HepG2 (cell line): ENCODE measurements around the gene SGTB. TPM values are rescaled to one million over a fixed set of nuclear protein-coding genes. Genes with fewer than 3 reads are reported as not detected.

Source experiments
- ATAC-seq: fragments of 200-7000 bp; cut with Tn5 transposase; 3 replicates; pipeline ENCODE4 v1.9.1; 2020; ENCODE audit warnings: mild to moderate bottlenecking, moderate library complexity
- BruUV-seq: library from RNA; stranded (reverse); fragments of 400-500 nt; replicated peaks from 2 replicates; lab custom pipeline; 2021; lab: Mats Ljungman, UMichigan
- CTCF ChIA-PET: fragments of 300-600 bp; formaldehyde crosslinking; extraction: SDS; loops from one replicate; lab custom pipeline; 2021; ENCODE audit warnings: low total read pairs, inconsistent platforms, low intra/inter-chr PET ratio; lab: Yijun Ruan, JAX
- POLR2A ChIA-PET: fragments of 350-600 bp; sonication (Branson Sonifier 250); formaldehyde crosslinking; loops from one replicate; lab custom pipeline; 2020; ENCODE audit warnings: antibody characterized with exemption, inconsistent platforms; lab: Yijun Ruan, JAX
- DNase-seq: peaks from one replicate; pipeline ENCODE4 v3.0.0-alpha.2; 2015; ENCODE audit warnings: low spot score
- FAIRE-seq: peaks from 3 replicates; lab custom pipeline; 2011; peaks lifted over from hg19 to GRCh38; lab: Jason Lieb, UNC
- H2AFZ ChIP-seq: one replicate; pipeline ENCODE4 v1.6.1; 2011; ENCODE audit warnings: low read length, inconsistent platforms
- H3K27ac ChIP-seq: fragments of 300-600 bp; 3 replicates; pipeline ENCODE4 v1.8.0; 2011; ENCODE audit warnings: mixed run types, mild to moderate bottlenecking, mixed read lengths, low read length, inconsistent platforms; ENCODE audit not compliant: insufficient read depth; ENCODE audit errors: extremely low read length
- H3K27me3 ChIP-seq, 2 experiments: fragments of 200-600 bp in 1 of 2; 2 replicates in 1 of 2; 3 replicates in 1 of 2; pipeline versions ENCODE4 v1.6.0 to v1.8.0; 2011; ENCODE audit warnings: low read length in 2 of 2, mild to moderate bottlenecking in 2 of 2, moderate library complexity in 2 of 2, inconsistent platforms in 1 of 2; ENCODE audit not compliant: insufficient read depth in 2 of 2, control insufficient read depth in 1 of 2
- H3K36me3 ChIP-seq, 2 experiments: fragments of 200-600 bp in 1 of 2; replicated peaks in 1 of 2; 2 replicates in 1 of 2; 3 replicates in 1 of 2; pipeline versions ENCODE4 v1.5.1 to v1.8.0; 2011; ENCODE audit warnings: low read length in 2 of 2, inconsistent platforms in 1 of 2; ENCODE audit not compliant: insufficient read depth in 2 of 2, control insufficient read depth in 1 of 2
- H3K4me1 ChIP-seq: 2 replicates; pipeline ENCODE4 v1.5.1; 2012; ENCODE audit warnings: low read length, inconsistent platforms; ENCODE audit not compliant: insufficient read depth
- H3K4me2 ChIP-seq: 2 replicates; pipeline ENCODE4 v1.6.0; 2011; ENCODE audit warnings: low read depth, low read length, inconsistent platforms
- H3K4me3 ChIP-seq, 3 experiments: fragments of 200-600 bp in 1 of 3; sonication (generic), shearing (Covaris generic) in 1 of 3; replicated peaks in 1 of 3; 2 replicates each; pipeline ENCODE4 v1.5.1; 2011 to 2016; ENCODE audit warnings: low read length in 3 of 3, inconsistent platforms in 2 of 3, low read depth in 2 of 3, mild to moderate bottlenecking in 2 of 3, control low read depth in 1 of 3, mixed read lengths in 1 of 3; ENCODE audit not compliant: insufficient read depth in 1 of 3
- H3K79me2 ChIP-seq: one replicate; pipeline ENCODE4 v1.6.1; 2011; ENCODE audit warnings: low read length, inconsistent platforms; ENCODE audit not compliant: insufficient read depth
- H3K9ac ChIP-seq: 2 replicates; pipeline ENCODE4 v1.6.0; 2011; ENCODE audit warnings: mild to moderate bottlenecking, low read depth, low read length, inconsistent platforms; ENCODE audit not compliant: insufficient read depth
- H3K9me3 ChIP-seq: 2 replicates; pipeline ENCODE4 v1.5.1; 2012; ENCODE audit warnings: mild to moderate bottlenecking, low read length
- H4K20me1 ChIP-seq: 2 replicates; pipeline ENCODE4 v1.6.0; 2011; ENCODE audit warnings: inconsistent platforms, mild to moderate bottlenecking, low read length, moderate library complexity; ENCODE audit not compliant: insufficient read depth
- ARNT ChIP-seq: fragments of 450-650 bp; IDR thresholded peaks from 2 replicates; pipeline ENCODE4 v1.6.1; 2017
- ARNTL ChIP-seq: sonication (generic); formaldehyde crosslinking; IDR thresholded peaks from 2 replicates; pipeline ENCODE4 v1.4.0; 2020; ENCODE audit warnings: mild to moderate bottlenecking, missing genetic modification reagents
- CREM ChIP-seq, 2 experiments: sonication (generic) in 1 of 2; formaldehyde crosslinking in 1 of 2; IDR thresholded peaks; 2 replicates each; pipeline versions ENCODE4 v1.4.0 to v1.6.1; 2016 to 2020; ENCODE audit warnings: antibody characterized with exemption in 1 of 2, mild to moderate bottlenecking in 1 of 2, missing genetic modification reagents in 1 of 2
- FOXJ3 ChIP-seq: sonication (generic); formaldehyde crosslinking; IDR thresholded peaks from 2 replicates; pipeline ENCODE4 v1.4.0; 2020; ENCODE audit warnings: missing genetic modification reagents, mild to moderate bottlenecking, borderline replicate concordance
- NCOR1 ChIP-seq: fragments of 200-600 bp; sonication (generic); IDR thresholded peaks from 2 replicates; pipeline ENCODE4 v1.7.0; 2017; ENCODE audit warnings: antibody characterized with exemption, low read length, borderline replicate concordance
- ZFP82 ChIP-seq: sonication (generic); formaldehyde crosslinking; IDR thresholded peaks from 2 replicates; pipeline ENCODE4 v1.5.1; 2020; ENCODE audit warnings: mild to moderate bottlenecking, missing genetic modification reagents, borderline replicate concordance
- ZNF101 ChIP-seq: sonication (generic); formaldehyde crosslinking; IDR thresholded peaks from 2 replicates; pipeline ENCODE4 v1.4.0; 2020; ENCODE audit warnings: mild to moderate bottlenecking, low read depth, missing genetic modification reagents, borderline replicate concordance
- ZNF274 ChIP-seq: sonication (generic); formaldehyde crosslinking; IDR thresholded peaks from 2 replicates; pipeline ENCODE4 v1.5.1; 2020; ENCODE audit warnings: mild to moderate bottlenecking, missing genetic modification reagents
- ZNF383 ChIP-seq: sonication (generic); formaldehyde crosslinking; IDR thresholded peaks from 2 replicates; pipeline ENCODE4 v1.4.0; 2020; ENCODE audit warnings: missing genetic modification reagents, mild to moderate bottlenecking, borderline replicate concordance
- ZNF709 ChIP-seq: sonication (generic); formaldehyde crosslinking; IDR thresholded peaks from 2 replicates; pipeline ENCODE4 v1.5.0; 2020; ENCODE audit warnings: mild to moderate bottlenecking, missing genetic modification reagents
- WGBS: methylation state at CpG from one replicate; pipeline ENCODE4 v1.1.6; 2017; ENCODE audit warnings: low lambda C conversion rate; 5-methylcytosine and 5-hydroxymethylcytosine counted together
- in situ Hi-C: cut with HindIII; loops from 2 replicates; pipeline ENCODE4 v1.10.0; 2017; ENCODE audit warnings: low pct_unique_long_range_greater_than_20kb; ENCODE audit not compliant: extremely low pct_ligation_motif_present
- intact Hi-C: fragments of 100-400 bp; cut with micrococcal nuclease; formaldehyde crosslinking; loops from one replicate; pipeline ENCODE4 v1.10.0; 2022; ENCODE audit not compliant: unreplicated experiment
- polyA plus RNA-seq, 8 experiments: library from polyadenylated mRNA; depleted of rRNA in 3 of 8; stranded (reverse) in 7 of 8; unstranded in 1 of 8; fragments of >200 nt; fragmentation: Illumina TruSeq in 4 of 8; extraction: Trizol in 4 of 8; gene quantifications; 2 replicates each; pipeline versions ENCODE4 v1.2.1 to v1.2.3, GENCODE V29; 2011 to 2016; ENCODE audit warnings: low read depth in 4 of 8, missing spikeins in 1 of 8, mixed read lengths in 1 of 8; ENCODE audit not compliant: insufficient read depth in 1 of 8
- total RNA-seq, 5 experiments: library from RNA; depleted of rRNA; stranded (reverse); fragments of >200 nt; fragmentation: Illumina TruSeq; extraction: Trizol; gene quantifications; 2 replicates each; pipeline ENCODE4 v1.2.3, GENCODE V29; 2016; ENCODE audit warnings: low read depth in 1 of 5
- TF ChIP-seq, protein P1 (sequence below): sonication (generic); formaldehyde crosslinking; IDR thresholded peaks from 2 replicates; pipeline ENCODE4 v1.8.0; 2022; ENCODE audit warnings: missing genetic modification reagents, mild to moderate bottlenecking, inconsistent platforms, borderline replicate concordance
- TF ChIP-seq, protein P2 (sequence below): sonication (generic); formaldehyde crosslinking; conservative IDR thresholded peaks from 2 replicates; pipeline ENCODE4 v1.4.0; 2020; ENCODE audit warnings: missing genetic modification reagents
- TF ChIP-seq, protein P3 (sequence below), 2 experiments: fragments of 450-650 bp in 1 of 2; sonication (generic) in 1 of 2; formaldehyde crosslinking in 1 of 2; IDR thresholded peaks; 2 replicates each; pipeline versions ENCODE4 v1.6.1 to v1.8.0; 2016 to 2022; ENCODE audit warnings: antibody characterized with exemption in 1 of 2, mild to moderate bottlenecking in 1 of 2, missing genetic modification reagents in 1 of 2

SGTB gene
- total and polyA plus RNA-seq, 2 of the 13 experiments (the other 11 are each of a cell fraction or from before 2014, with no cell fraction given) = 5.2 to 11.2 TPM

DNA sequence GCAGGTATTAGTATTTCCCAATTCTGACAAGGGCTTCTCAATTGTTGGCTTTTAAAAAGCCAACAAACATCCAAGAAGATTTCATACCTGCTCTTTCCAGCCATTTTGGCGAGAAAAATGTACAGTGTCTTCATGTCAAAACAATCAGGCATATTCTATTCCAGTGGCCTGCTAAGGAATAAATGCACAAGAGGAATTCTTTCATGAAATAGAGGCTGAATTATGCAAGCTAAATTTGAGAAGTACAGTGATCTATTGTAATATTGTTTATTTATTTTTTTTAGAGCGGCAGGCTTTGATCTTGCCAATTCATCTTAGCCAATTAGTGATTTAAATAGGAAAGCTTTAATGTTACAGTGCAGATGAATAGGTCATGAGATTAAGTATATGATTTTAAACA is 49.4 kb upstream of the SGTB start:
- no peak for DNase-seq
- CTCF ChIA-PET = no interaction called here
- intact Hi-C loops = no loop called here
- TF ChIP-seq CREM (IDR thresholded peaks at IDR 0.05) = no peak
- TF ChIP-seq CREM (CRISPR knock-in tag; IDR thresholded peaks at IDR 0.05) = no peak
- no peak for TF ChIP-seq NCOR1
- TF ChIP-seq ZNF274 (CRISPR knock-in tag) = no peak
- TF ChIP-seq, protein P1, sequence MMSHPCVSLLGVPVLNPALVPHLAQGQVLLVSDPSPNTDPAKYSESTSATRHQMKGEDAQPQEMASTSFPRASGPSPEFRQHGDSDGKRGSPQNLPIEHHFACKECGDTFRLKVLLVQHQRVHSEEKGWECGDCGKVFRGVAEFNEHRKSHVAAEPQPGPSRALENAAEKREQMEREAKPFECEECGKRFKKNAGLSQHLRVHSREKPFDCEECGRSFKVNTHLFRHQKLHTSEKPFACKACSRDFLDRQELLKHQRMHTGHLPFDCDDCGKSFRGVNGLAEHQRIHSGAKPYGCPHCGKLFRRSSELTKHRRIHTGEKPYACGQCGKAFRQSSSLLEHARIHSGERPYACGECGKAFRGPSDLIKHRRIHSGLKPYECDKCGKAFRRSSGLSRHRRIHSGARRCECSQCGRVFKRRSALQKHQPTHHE = no peak
- no peak for TF ChIP-seq ZNF101 (CRISPR knock-in tag)
- TF ChIP-seq ZFP82 (CRISPR knock-in tag) = no peak
- no peak for TF ChIP-seq ARNTL
- no peak for TF ChIP-seq ARNT
- no peak for TF ChIP-seq ZNF709 (CRISPR knock-in tag)
- TF ChIP-seq ZNF383 = no peak
- TF ChIP-seq, protein P2, sequence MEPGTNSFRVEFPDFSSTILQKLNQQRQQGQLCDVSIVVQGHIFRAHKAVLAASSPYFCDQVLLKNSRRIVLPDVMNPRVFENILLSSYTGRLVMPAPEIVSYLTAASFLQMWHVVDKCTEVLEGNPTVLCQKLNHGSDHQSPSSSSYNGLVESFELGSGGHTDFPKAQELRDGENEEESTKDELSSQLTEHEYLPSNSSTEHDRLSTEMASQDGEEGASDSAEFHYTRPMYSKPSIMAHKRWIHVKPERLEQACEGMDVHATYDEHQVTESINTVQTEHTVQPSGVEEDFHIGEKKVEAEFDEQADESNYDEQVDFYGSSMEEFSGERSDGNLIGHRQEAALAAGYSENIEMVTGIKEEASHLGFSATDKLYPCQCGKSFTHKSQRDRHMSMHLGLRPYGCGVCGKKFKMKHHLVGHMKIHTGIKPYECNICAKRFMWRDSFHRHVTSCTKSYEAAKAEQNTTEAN (CRISPR knock-in tag) = no peak
- TF ChIP-seq FOXJ3 (CRISPR knock-in tag) = no peak
- TF ChIP-seq, protein P3, sequence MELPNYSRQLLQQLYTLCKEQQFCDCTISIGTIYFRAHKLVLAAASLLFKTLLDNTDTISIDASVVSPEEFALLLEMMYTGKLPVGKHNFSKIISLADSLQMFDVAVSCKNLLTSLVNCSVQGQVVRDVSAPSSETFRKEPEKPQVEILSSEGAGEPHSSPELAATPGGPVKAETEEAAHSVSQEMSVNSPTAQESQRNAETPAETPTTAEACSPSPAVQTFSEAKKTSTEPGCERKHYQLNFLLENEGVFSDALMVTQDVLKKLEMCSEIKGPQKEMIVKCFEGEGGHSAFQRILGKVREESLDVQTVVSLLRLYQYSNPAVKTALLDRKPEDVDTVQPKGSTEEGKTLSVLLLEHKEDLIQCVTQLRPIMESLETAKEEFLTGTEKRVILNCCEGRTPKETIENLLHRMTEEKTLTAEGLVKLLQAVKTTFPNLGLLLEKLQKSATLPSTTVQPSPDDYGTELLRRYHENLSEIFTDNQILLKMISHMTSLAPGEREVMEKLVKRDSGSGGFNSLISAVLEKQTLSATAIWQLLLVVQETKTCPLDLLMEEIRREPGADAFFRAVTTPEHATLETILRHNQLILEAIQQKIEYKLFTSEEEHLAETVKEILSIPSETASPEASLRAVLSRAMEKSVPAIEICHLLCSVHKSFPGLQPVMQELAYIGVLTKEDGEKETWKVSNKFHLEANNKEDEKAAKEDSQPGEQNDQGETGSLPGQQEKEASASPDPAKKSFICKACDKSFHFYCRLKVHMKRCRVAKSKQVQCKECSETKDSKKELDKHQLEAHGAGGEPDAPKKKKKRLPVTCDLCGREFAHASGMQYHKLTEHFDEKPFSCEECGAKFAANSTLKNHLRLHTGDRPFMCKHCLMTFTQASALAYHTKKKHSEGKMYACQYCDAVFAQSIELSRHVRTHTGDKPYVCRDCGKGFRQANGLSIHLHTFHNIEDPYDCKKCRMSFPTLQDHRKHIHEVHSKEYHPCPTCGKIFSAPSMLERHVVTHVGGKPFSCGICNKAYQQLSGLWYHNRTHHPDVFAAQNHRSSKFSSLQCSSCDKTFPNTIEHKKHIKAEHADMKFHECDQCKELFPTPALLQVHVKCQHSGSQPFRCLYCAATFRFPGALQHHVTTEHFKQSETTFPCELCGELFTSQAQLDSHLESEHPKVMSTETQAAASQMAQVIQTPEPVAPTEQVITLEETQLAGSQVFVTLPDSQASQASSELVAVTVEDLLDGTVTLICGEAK (IDR thresholded peaks at IDR 0.05) = no peak
- TF ChIP-seq, protein P3 (CRISPR knock-in tag; IDR thresholded peaks at IDR 0.05) = no peak

More for the DNA sequence above, 49.4 kb upstream of the SGTB start:
- Histone ChIP-seq H3K79me2 (no peaks in the 10 kb centered on the region), H3K4me3 (no peak overlapping the region), H3K9me3 (no peaks in the 10 kb centered on the region), H3K9ac (no peak overlapping the region), H3K27me3 (no peaks in the 10 kb centered on the region; a peak in 1 of 5 replicates), H3K4me1 (no peaks in the 10 kb centered on the region), H3K36me3 (peaks cover 3 to 4% of the 10 kb centered on the region in 2 experiments; a peak in 3 of 5 replicates), H2AFZ (no peak overlapping the region), H4K20me1 (no peaks in the 10 kb centered on the region), H3K27ac (no peak overlapping the region), H3K4me2 (no peak overlapping the region)
- in situ Hi-C loops = no loop called here
- FAIRE-seq (no peak), ATAC-seq (no peak)
- POLR2A ChIA-PET = no interaction called here
- no TSS peak for BruUV-seq
- 100% methylated on average over 2 of the region's 2 CpGs for WGBS
